HG03196 (cell line): ENCODE measurements around the gene KRT38.
"Not testable (repeated sequence)": the region's sequence is repeated elsewhere in the genome, so short reads cannot be mapped to it uniquely, and the experiment has no call there.

Source experiments
- ATAC-seq: cut with Tn5 transposase; IDR thresholded peaks from one replicate; pipeline ENCODE4 v1.9.1; 2021; ENCODE audit not compliant: unreplicated experiment

The KRT38 gene

GRCh38 chr17:41396996-41397660, 43.7 kb downstream of the KRT38 start, which contains the start of gene KRT31:
TSS of gene KRT31 (minus strand) at chr17:41397608. CDS start at chr17:41397539, 69 bp downstream.
- ATAC-seq = no peak

GRCh38 chr17:41396340-41396739, 44.4 kb downstream of the KRT38 start:
- ATAC-seq = no peak

- no peak for ATAC-seq
Observed at GRCh38 chr17:41395611-41396010, 45.2 kb downstream of the KRT38 start.

GRCh38 chr17:41395044-41395443, 45.7 kb downstream of the KRT38 start:
- not testable (repeated sequence) for ATAC-seq

- no peak for ATAC-seq
Observed at GRCh38 chr17:41394254-41394996, 46.4 kb downstream of the KRT38 start.

- no peak for ATAC-seq
Observed at GRCh38 chr17:41393826-41394225, 47.0 kb downstream of the KRT38 start.

DNA sequence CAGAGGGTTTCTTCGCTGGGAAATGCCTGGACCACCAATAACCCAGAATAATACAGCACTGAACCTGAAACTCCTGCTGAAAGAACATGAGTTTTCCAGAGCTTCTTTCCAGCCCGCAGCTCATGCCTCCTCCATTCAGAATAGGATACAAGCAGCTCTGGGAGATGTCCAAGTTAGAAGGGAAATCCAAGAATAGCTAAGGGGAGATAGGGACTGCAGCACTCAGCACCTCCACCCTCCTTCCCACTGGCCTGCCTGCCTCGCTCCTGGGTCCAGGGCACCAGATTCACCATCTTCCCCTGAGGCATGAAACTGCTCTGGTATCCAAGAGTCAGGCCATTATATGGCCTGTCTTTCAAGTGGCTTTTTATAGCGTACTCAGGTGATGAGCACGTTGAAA, 47.5 kb downstream of the KRT38 start:
- no peak for ATAC-seq

DNA sequence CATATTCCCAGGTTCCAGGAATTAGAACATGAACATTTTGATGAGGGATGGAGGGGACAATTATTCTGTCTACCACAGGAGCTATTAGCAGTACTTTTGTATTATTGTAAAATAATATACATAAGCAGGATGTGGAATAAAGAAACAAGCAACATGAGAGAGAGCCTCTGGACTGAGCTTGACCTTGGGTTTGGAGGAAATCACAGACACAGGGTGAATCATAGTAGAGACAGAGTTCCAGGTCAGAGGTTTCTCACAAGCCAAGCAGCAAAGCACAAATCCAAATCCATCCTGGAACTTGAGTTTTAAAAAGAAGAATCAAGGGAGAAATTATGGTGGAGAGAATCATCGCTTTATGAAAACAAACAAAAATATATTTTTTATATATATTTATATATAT, 48.5 kb downstream of the KRT38 start:
- no peak for ATAC-seq

GRCh38 chr17:41391535-41391934, 49.2 kb downstream of the KRT38 start:
- no peak for ATAC-seq

- no peak for ATAC-seq
Observed at GRCh38 chr17:41390411-41390938, 50.3 kb downstream of the KRT38 start.

DNA sequence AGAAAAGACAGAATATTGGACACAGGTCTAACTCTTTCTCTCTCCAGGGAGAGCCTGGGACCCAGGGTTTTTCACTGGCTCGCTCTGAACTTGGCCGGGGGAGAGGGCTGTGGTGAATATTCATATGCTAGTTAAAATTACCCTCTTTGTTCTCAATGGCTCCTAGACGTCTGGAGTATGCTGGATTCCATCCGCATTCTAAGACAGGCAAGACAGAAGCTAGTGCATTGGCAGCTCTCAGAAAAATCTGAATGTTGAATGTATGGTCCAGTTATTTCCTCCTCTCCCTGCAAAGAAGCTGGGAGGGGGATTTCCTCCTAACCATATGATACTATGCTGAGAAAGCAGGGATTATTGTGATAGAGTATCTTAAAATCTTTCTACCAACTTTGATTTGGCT, 53.1 kb downstream of the KRT38 start:
- ATAC-seq = no peak

DNA sequence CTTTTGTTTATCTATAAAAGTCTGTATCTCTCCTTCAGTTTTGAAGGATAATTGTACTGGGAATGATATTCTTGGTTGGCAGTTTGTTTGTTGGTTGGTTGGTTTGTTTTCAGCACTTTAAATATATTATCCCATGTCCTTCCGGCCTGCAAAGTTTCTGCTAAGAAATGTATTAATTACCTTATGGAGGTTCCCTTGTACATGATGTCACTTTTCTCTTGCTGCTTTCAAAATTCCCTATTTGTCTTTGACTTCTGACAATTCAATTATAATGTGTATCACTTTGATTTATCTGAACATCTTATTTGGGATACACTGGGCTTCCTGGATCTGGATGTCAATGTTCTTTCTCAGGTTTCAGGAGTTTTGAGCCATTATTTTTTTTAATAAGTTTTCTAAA, 54.6 kb downstream of the KRT38 start:
- ATAC-seq = no peak
